IMR-90 (cell line): ENCODE measurements around the gene RGS17. TPM values are rescaled to one million over a fixed set of nuclear protein-coding genes. Genes with fewer than 3 reads are reported as not detected.

ENCODE experiments used
- ATAC-seq: fragments of 200-7000 bp; cut with Tn5 transposase; 2 replicates; pipeline ENCODE4 v1.9.1; 2020; ENCODE audit warnings: low read depth, mild to moderate bottlenecking, moderate library complexity
- BruUV-seq: library from RNA; stranded (reverse); fragments of 400-500 nt; replicated peaks from 2 replicates; lab custom pipeline; 2021; lab: Mats Ljungman, UMichigan
- CTCF ChIA-PET: fragments of 300-600 bp; formaldehyde crosslinking; extraction: SDS; loops from one replicate; lab custom pipeline; 2021; ENCODE audit warnings: antibody characterized with exemption; lab: Yijun Ruan, JAX
- POLR2A ChIA-PET: fragments of 300-600 bp; sonication (Branson Sonifier 250); formaldehyde crosslinking; loops from one replicate; lab custom pipeline; 2022; ENCODE audit warnings: antibody characterized with exemption; ENCODE audit not compliant: unreplicated experiment; lab: Charles Lee
- DNase-seq: peaks from one replicate; pipeline ENCODE4 v3.0.0; 2013
- H2AFZ ChIP-seq: replicated peaks from 2 replicates; pipeline ENCODE3; 2013; ENCODE audit warnings: low read length, mild to moderate bottlenecking; ENCODE audit not compliant: poor library complexity
- H2AK5ac ChIP-seq: 2 replicates; pipeline ENCODE4 v1.6.1; 2013; ENCODE audit warnings: low read depth, low read length, inconsistent platforms
- H2AK9ac ChIP-seq: replicated peaks from 2 replicates; pipeline ENCODE3; 2013; ENCODE audit warnings: mild to moderate bottlenecking, low read depth, low read length, moderate library complexity; ENCODE audit not compliant: poor library complexity
- H2BK120ac ChIP-seq: 2 replicates; pipeline ENCODE4 v1.6.1; 2013; ENCODE audit warnings: low read depth, low read length, inconsistent platforms
- H2BK15ac ChIP-seq: 3 replicates; pipeline ENCODE4 v1.6.1; 2013; ENCODE audit warnings: low read depth, low read length, inconsistent platforms
- H2BK20ac ChIP-seq: 2 replicates; pipeline ENCODE4 v1.6.1; 2013; ENCODE audit warnings: low read depth, mild to moderate bottlenecking, inconsistent platforms, low read length, moderate library complexity
- H2BK5ac ChIP-seq: 2 replicates; pipeline ENCODE4 v1.6.1; 2013; ENCODE audit warnings: mild to moderate bottlenecking, low read depth, low read length, inconsistent platforms; ENCODE audit not compliant: poor library complexity, severe bottlenecking
- H3K14ac ChIP-seq: replicated peaks from 2 replicates; pipeline ENCODE4 v1.6.1; 2013; ENCODE audit warnings: low read depth, low read length, inconsistent platforms
- H3K18ac ChIP-seq: 2 replicates; pipeline ENCODE4 v1.6.1; 2013; ENCODE audit warnings: low read depth, low read length, control low read depth
- H3K23ac ChIP-seq: 2 replicates; pipeline ENCODE4 v1.6.1; 2013; ENCODE audit warnings: low read depth, low read length, inconsistent platforms
- H3K27ac ChIP-seq: 2 replicates; pipeline ENCODE4 v1.5.1; 2013; ENCODE audit warnings: mild to moderate bottlenecking, control low read depth, low read length; ENCODE audit not compliant: insufficient read depth
- H3K27me3 ChIP-seq: 2 replicates; pipeline ENCODE4 v1.6.1; 2013; ENCODE audit warnings: low read length; ENCODE audit not compliant: control insufficient read depth, insufficient read depth
- H3K36me3 ChIP-seq: 2 replicates; pipeline ENCODE4 v1.6.1; 2013; ENCODE audit warnings: low read length, mixed read lengths; ENCODE audit not compliant: control insufficient read depth, insufficient read depth
- H3K4ac ChIP-seq: 2 replicates; pipeline ENCODE4 v1.6.1; 2013; ENCODE audit warnings: low read depth, low read length, inconsistent platforms
- H3K4me1 ChIP-seq: 2 replicates; pipeline ENCODE4 v1.6.1; 2013; ENCODE audit warnings: low read length, mixed read lengths; ENCODE audit not compliant: control insufficient read depth, insufficient read depth
- H3K4me2 ChIP-seq: 2 replicates; pipeline ENCODE4 v1.6.1; 2013; ENCODE audit warnings: low read depth, mild to moderate bottlenecking, control low read depth, low read length, moderate library complexity
- H3K4me3 ChIP-seq: 2 replicates; pipeline ENCODE4 v1.5.1; 2013; ENCODE audit warnings: low read depth, mild to moderate bottlenecking, control low read depth, low read length, moderate library complexity; ENCODE audit not compliant: insufficient read depth
- H3K56ac ChIP-seq: 2 replicates; pipeline ENCODE4 v1.6.1; 2013; ENCODE audit warnings: low read length, inconsistent platforms; ENCODE audit not compliant: insufficient read depth; ENCODE audit errors: extremely low read depth
- H3K79me1 ChIP-seq, 2 experiments: 2 replicates each; pipeline ENCODE4 v1.6.1; 2013; ENCODE audit warnings: low read length in 2 of 2, inconsistent platforms in 1 of 2, low read depth in 1 of 2
- H3K9ac ChIP-seq: 2 replicates; pipeline ENCODE4 v1.6.1; 2013; ENCODE audit warnings: low read depth, low read length, control low read depth
- H3K9me1 ChIP-seq: 2 replicates; pipeline ENCODE4 v1.6.1; 2013; ENCODE audit warnings: low read length, inconsistent platforms; ENCODE audit not compliant: insufficient read depth
- H3K9me3 ChIP-seq: 2 replicates; pipeline ENCODE4 v1.6.1; 2013; ENCODE audit warnings: low read length; ENCODE audit not compliant: control insufficient read depth, insufficient read depth
- H4K20me1 ChIP-seq: 2 replicates; pipeline ENCODE4 v1.6.1; 2013; ENCODE audit warnings: low read length, inconsistent platforms; ENCODE audit not compliant: insufficient read depth
- H4K5ac ChIP-seq: 2 replicates; pipeline ENCODE4 v1.6.1; 2013; ENCODE audit warnings: mild to moderate bottlenecking, low read depth, low read length, control low read depth
- H4K8ac ChIP-seq, 2 experiments: 2 replicates each; pipeline ENCODE4 v1.6.1; 2013; ENCODE audit warnings: low read depth in 2 of 2, low read length in 2 of 2, control low read depth in 1 of 2, inconsistent platforms in 1 of 2
- H4K91ac ChIP-seq: 2 replicates; pipeline ENCODE4 v1.6.1; 2013; ENCODE audit warnings: low read depth, low read length, inconsistent platforms; ENCODE audit not compliant: insufficient read depth
- BHLHE40 ChIP-seq: fragments of 150-350 bp; IDR thresholded peaks from 2 replicates; pipeline ENCODE4 v1.6.1; 2016; ENCODE audit warnings: mild to moderate bottlenecking, low read depth, low read length
- CEBPB ChIP-seq: IDR thresholded peaks from 2 replicates; pipeline ENCODE4 v1.6.1; 2012; ENCODE audit warnings: low read depth, low read length, improper control_type of control experiment
- CTCF ChIP-seq: conservative IDR thresholded peaks from 2 replicates; pipeline ENCODE4 v1.5.1; 2012; ENCODE audit warnings: mild to moderate bottlenecking, low read depth, low read length, improper control_type of control experiment
- ELK1 ChIP-seq: fragments of 150-350 bp; IDR thresholded peaks from 2 replicates; pipeline ENCODE4 v1.6.1; 2016; ENCODE audit warnings: low read depth, mild to moderate bottlenecking, low read length, moderate library complexity, borderline replicate concordance
- FOS ChIP-seq: fragments of 150-350 bp; IDR thresholded peaks from 2 replicates; pipeline ENCODE4 v1.6.1; 2016; ENCODE audit warnings: low read depth, low read length
- MAFK ChIP-seq: IDR thresholded peaks from 2 replicates; pipeline ENCODE4 v1.6.1; 2012; ENCODE audit warnings: low read depth, low read length, improper control_type of control experiment
- MAZ ChIP-seq: IDR thresholded peaks from 2 replicates; pipeline ENCODE4 v1.6.1; 2012; ENCODE audit warnings: low read depth, mild to moderate bottlenecking, low read length, improper control_type of control experiment, moderate library complexity, borderline replicate concordance
- MXI1 ChIP-seq: IDR thresholded peaks from 2 replicates; pipeline ENCODE4 v1.6.1; 2012; ENCODE audit warnings: low read depth, mild to moderate bottlenecking, low read length, moderate library complexity, borderline replicate concordance
- NFE2L2 ChIP-seq: fragments of 150-350 bp; IDR thresholded peaks from 2 replicates; pipeline ENCODE4 v1.6.1; 2016; ENCODE audit warnings: low read depth, mild to moderate bottlenecking, low read length
- POLR2A ChIP-seq: IDR thresholded peaks from 2 replicates; pipeline ENCODE4 v1.6.1; 2012; ENCODE audit warnings: mild to moderate bottlenecking, low read depth, low read length
- RAD21 ChIP-seq: IDR thresholded peaks from 2 replicates; pipeline ENCODE4 v1.6.1; 2012; ENCODE audit warnings: low read length, improper control_type of control experiment
- RFX5 ChIP-seq: IDR thresholded peaks from 2 replicates; pipeline ENCODE4 v1.8.0; 2012; ENCODE audit warnings: low read depth, mild to moderate bottlenecking, low read length, moderate library complexity
- SMC3 ChIP-seq: fragments of 150-350 bp; IDR thresholded peaks from 2 replicates; pipeline ENCODE4 v1.6.1; 2016; ENCODE audit warnings: low read depth, mild to moderate bottlenecking, antibody characterized with exemption, low read length, moderate library complexity
- USF2 ChIP-seq: fragments of 150-350 bp; IDR thresholded peaks from 2 replicates; pipeline ENCODE4 v1.6.1; 2017; ENCODE audit warnings: mild to moderate bottlenecking, antibody characterized with exemption, low read length, low read depth
- WGBS, 2 experiments: methylation state at CpG; one replicate each; pipeline versions ENCODE4 v1.1.5 to v1.1.7; 2013; ENCODE audit warnings: missing lambda C conversion rate in 2 of 2; ENCODE audit not compliant: insufficient read length in 1 of 2; ENCODE audit errors: extremely low coverage in 2 of 2; 5-methylcytosine and 5-hydroxymethylcytosine counted together
- dilution Hi-C: fragments of 300-500 bp; cut with HindIII; formaldehyde crosslinking; loops from one replicate; pipeline ENCODE4 v1.14.3; 2018; ENCODE audit warnings: low sequenced_read_pairs; ENCODE audit not compliant: unreplicated experiment
- in situ Hi-C: fragments of 300-500 bp; cut with MboI; formaldehyde crosslinking; loops from 3 replicates; pipeline ENCODE4 v1.14.3; 2019; ENCODE audit warnings: low sequenced_read_pairs, inconsistent platforms, mixed read lengths
- intact Hi-C: fragments of 100-400 bp; cut with micrococcal nuclease; formaldehyde crosslinking; loops from 2 replicates; pipeline ENCODE4 v1.10.0; 2022
- polyA plus RNA-seq, 3 experiments: library from polyadenylated mRNA; depleted of rRNA; stranded (reverse); fragments of >200 nt; gene quantifications; 2 replicates each; pipeline ENCODE4 v1.2.3, GENCODE V29; 2012; ENCODE audit warnings: low replicate concordance in 1 of 3
- total RNA-seq: library from RNA; depleted of rRNA; stranded (reverse); fragments of >200 nt; gene quantifications from 2 replicates; pipeline ENCODE4 v1.2.3, GENCODE V29; 2012

Gene RGS17
- total and polyA plus RNA-seq, 2 of the 4 experiments (the other 2 are of a cell fraction), result 0.75 to 1.4 TPM

GRCh38 chr6:153167907-153168306 lies 36.8 kb upstream of the RGS17 start:
- Histone ChIP-seq H4K91ac (no peak overlapping the region), H3K9ac (peak overlapping the region; percentile 50; the same call in 1 of the 2 replicates), H2BK15ac (peak overlapping the region; percentile 95; the same call in 1 of the 3 replicates), H2AK9ac (no peak overlapping the region), H3K79me1 (no peaks in the 10 kb centered on the region), H2AFZ (no peak overlapping the region), H2BK120ac (peak overlapping the region; percentile 97; the same call in 1 of the 2 replicates), H3K27ac (peak overlapping the region; percentile 89; the same call in 1 of the 2 replicates), H4K8ac (peak overlapping the region; percentile 73 to 91; a peak in 2 of 4 replicates), H3K4me2 (peak overlapping the region; percentile 100), H2BK20ac (peak overlapping the region; percentile 97; the same call in 1 of the 2 replicates), H3K9me1 (no peaks in the 10 kb centered on the region), H3K27me3 (no peaks in the 10 kb centered on the region), H4K5ac (peak overlapping the region; percentile 99; the same call in 1 of the 2 replicates), H3K18ac (peak overlapping the region; percentile 100), H3K56ac (no peak overlapping the region), H2AK5ac (no peak overlapping the region), H3K4me3 (no peak overlapping the region), H3K14ac (no peak overlapping the region), H3K9me3 (no peaks in the 10 kb centered on the region), H3K4me1 (peaks cover 7% of the 10 kb centered on the region), H3K23ac (peak overlapping the region; percentile 83; the same call in 1 of the 2 replicates), H3K36me3 (no peaks in the 10 kb centered on the region), H2BK5ac (peak overlapping the region; percentile 93), H3K4ac (peak overlapping the region; percentile 90; the same call in 1 of the 2 replicates), H4K20me1 (no peaks in the 10 kb centered on the region)
- WGBS, 2 experiments, result no CpG with 5 or more reads among the region's 1 CpG
- POLR2A ChIA-PET, result interaction anchor here (0.5 kb wide), 1 partner anchor 454 kb away, joined by 3 read pairs; no protein-coding TSS in a partner anchor
- ATAC-seq (peak; percentile 59), DNase-seq (no peak)
- intact Hi-C loops (loop anchor here (2.0 kb wide), 1 partner anchor 37 kb away; the partner anchor contains the start of gene RGS17), in situ Hi-C loops (no loop called here), dilution Hi-C loops (no loop called here)
- CTCF ChIA-PET, result no interaction called here
- BruUV-seq, result no TSS peak
- no peak for TF ChIP-seq MAFK
- no peak for TF ChIP-seq ELK1
- no peak for TF ChIP-seq RAD21
- no peak for TF ChIP-seq FOS
- no peak for TF ChIP-seq MXI1
- no peak for TF ChIP-seq MAZ
- TF ChIP-seq USF2, result no peak
- no peak for TF ChIP-seq NFE2L2
- TF ChIP-seq CTCF, result no peak
- TF ChIP-seq BHLHE40, result no peak
- no peak for TF ChIP-seq POLR2A
- TF ChIP-seq RFX5, result no peak
- no peak for TF ChIP-seq SMC3
- no peak for TF ChIP-seq CEBPB
